K562 (cell line): Measurements from ENCODE around the gene RASGRP2.

Experiments used
- CTCF ChIP-seq, 3 experiments: IDR thresholded peaks in 2 of 3; conservative IDR thresholded peaks in 1 of 3; 2 replicates each; pipeline ENCODE4 v1.5.1; 2011 to 2012; ENCODE audit warnings: low read length in 3 of 3, mild to moderate bottlenecking in 3 of 3, control low read depth in 2 of 3, improper control_type of control experiment in 1 of 3, inconsistent platforms in 1 of 3, low read depth in 1 of 3, mixed read lengths in 1 of 3, moderate library complexity in 1 of 3; ENCODE audit not compliant: insufficient read depth in 2 of 3
- JUN ChIP-seq, 2 experiments: sonication (generic) in 1 of 2; formaldehyde crosslinking in 1 of 2; IDR thresholded peaks; 2 replicates each; pipeline versions ENCODE4 v1.6.1 to v1.8.0; 2012 to 2022; ENCODE audit warnings: borderline replicate concordance in 2 of 2, mild to moderate bottlenecking in 2 of 2, improper control_type of control experiment in 1 of 2, low read depth in 1 of 2, low read length in 1 of 2, missing genetic modification reagents in 1 of 2
- SP2 ChIP-seq: IDR thresholded peaks from 2 replicates; pipeline ENCODE4 v1.6.1; 2011; ENCODE audit warnings: mild to moderate bottlenecking, low read depth, low read length, moderate library complexity; ENCODE audit not compliant: poor library complexity, severe bottlenecking; ENCODE audit errors: extremely low read depth
- ZNF561 ChIP-seq: fragments of 450-650 bp; formaldehyde crosslinking; conservative IDR thresholded peaks from 2 replicates; pipeline ENCODE4 v1.4.0; 2020; ENCODE audit warnings: mild to moderate bottlenecking, moderate library complexity

- TF ChIP-seq ZNF561 (CRISPR knock-in tag) (no peak), CTCF (IDR thresholded peaks at IDR 0.05 in 2 of 3, conservative IDR thresholded peaks at IDR 0.05 in 1 of 3; ENCODE audit: insufficient read depth in 2 of 3, low read depth in 1 of 3, low read length in 3 of 3) (no peak), JUN (IDR thresholded peaks at IDR 0.05; ENCODE audit: borderline replicate concordance, low read depth, low read length) (no peak), JUN (CRISPR knock-in tag; IDR thresholded peaks at IDR 0.05; ENCODE audit: borderline replicate concordance) (no peak), SP2 (no peak)
Measured at GRCh38 chr11:64731601-64732000, 12.3 kb downstream of the RASGRP2 start.
